CD4-positive, alpha-beta T cell treated with Interleukin-2 at 100 ng/mL for 4 hours (primary cell): ENCODE results near the gene RRP15.

Source experiments
- DNase-seq: peaks from one replicate; pipeline ENCODE4 v3.0.0-alpha.2; 2020; ENCODE audit warnings: low spot score

The RRP15 gene

GRCh38 chr1:218341325-218341724 is 56.2 kb downstream of the RRP15 start:
- DNase-seq, result no peak

- no peak for DNase-seq
Measured at GRCh38 chr1:218342091-218342490, 57.0 kb downstream of the RRP15 start.

- no peak for DNase-seq
Measured at GRCh38 chr1:218344814-218345672, 60.0 kb downstream of the RRP15 start, which contains the start of gene TGFB2. TSS of gene TGFB2 (plus strand) at chr1:218345336. CDS start at chr1:218346702, 1,366 bp downstream.

- DNase-seq, result peak; percentile 6
Measured at GRCh38 chr1:218345673-218346390, 60.7 kb downstream of the RRP15 start.

- DNase-seq, result no peak
Measured at GRCh38 chr1:218346391-218347204, 61.5 kb downstream of the RRP15 start.

GRCh38 chr1:218347336-218347722 is 62.2 kb downstream of the RRP15 start:
- no peak for DNase-seq

- DNase-seq, result no peak
Measured at GRCh38 chr1:218347723-218348627, 62.9 kb downstream of the RRP15 start.

- no peak for DNase-seq
Measured at GRCh38 chr1:218348628-218349071, 63.6 kb downstream of the RRP15 start.

GRCh38 chr1:218349348-218350034 is 64.4 kb downstream of the RRP15 start:
- no peak for DNase-seq

GRCh38 chr1:218350035-218350525 is 65.0 kb downstream of the RRP15 start:
- no peak for DNase-seq

GRCh38 chr1:218350801-218351266 is 65.7 kb downstream of the RRP15 start:
- DNase-seq, result no peak

GRCh38 chr1:218351391-218352074 is 66.4 kb downstream of the RRP15 start:
- DNase-seq, result peak; percentile 6

- no peak for DNase-seq
Measured at GRCh38 chr1:218352075-218352438, 67.0 kb downstream of the RRP15 start.

GRCh38 chr1:218353656-218354055 is 68.6 kb downstream of the RRP15 start:
- no peak for DNase-seq

- DNase-seq, result no peak
Measured at GRCh38 chr1:218355278-218355677, 70.2 kb downstream of the RRP15 start.

- DNase-seq, result no peak
Measured at GRCh38 chr1:218357211-218357892, 72.3 kb downstream of the RRP15 start.

- DNase-seq, result no peak
Measured at GRCh38 chr1:218357893-218358232, 72.8 kb downstream of the RRP15 start.

GRCh38 chr1:218361298-218362065 is 76.4 kb downstream of the RRP15 start:
- no peak for DNase-seq
